HG03432 (cell line): ENCODE measurements around the gene RPL13A.

ENCODE experiments used
- ATAC-seq: cut with Tn5 transposase; IDR thresholded peaks from one replicate; pipeline ENCODE4 v1.9.1; 2021; ENCODE audit warnings: mild to moderate bottlenecking, moderate library complexity; ENCODE audit not compliant: unreplicated experiment

RPL13A gene

DNA sequence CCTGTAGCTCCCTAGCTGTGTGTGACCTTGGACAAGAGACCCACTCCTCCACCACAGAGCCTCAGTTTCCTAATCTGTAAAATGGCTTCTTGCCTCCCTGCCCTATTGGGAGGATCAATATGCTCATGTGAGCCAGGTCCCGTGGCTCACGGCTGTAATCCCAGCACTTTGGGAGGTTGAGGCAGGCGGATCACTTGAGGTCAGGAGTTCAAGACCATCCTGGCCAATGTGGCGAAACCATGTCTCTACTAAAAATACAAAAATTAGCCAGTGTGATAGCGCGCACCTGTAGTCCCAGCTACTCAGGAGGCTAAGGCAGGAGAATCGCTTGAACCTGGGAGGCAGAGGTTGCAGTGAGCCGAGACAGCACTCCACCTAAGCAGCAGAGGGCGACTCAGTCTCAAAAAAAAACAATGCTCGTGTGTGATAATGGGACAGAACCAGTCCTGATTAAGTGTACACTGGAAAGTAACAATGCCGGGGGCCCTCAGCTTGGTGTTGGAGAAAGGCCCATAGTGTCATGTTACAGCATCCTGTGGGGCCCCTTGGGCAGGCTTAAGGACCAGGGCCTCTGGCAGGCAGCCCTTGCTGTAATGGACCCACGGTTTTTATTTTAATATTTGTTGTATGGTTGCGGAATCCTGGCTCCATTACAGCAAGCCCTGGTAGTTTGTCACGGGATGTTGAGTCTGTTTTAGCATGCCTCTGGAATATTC, 15.6 kb downstream of the RPL13A start:
- no peak for ATAC-seq

DNA sequence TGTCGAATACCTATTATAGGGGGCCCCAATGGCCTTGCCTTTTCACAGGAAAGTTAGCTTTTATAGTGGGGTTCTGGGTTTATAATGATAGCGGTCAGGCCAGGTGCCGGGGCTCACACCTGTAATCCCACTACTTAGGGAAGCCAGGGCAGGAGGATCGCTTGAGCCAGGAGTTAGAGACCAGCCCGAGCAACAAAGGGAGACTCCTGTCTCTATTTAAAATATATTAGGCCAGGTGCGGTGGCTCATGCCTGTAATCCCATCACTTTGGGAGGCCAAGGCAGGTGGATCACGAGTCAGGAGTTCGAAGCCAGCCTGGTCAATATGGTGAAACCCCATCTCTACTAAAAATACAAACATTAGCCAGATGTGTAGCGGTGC, 16.2 kb downstream of the RPL13A start:
- no peak for ATAC-seq

DNA sequence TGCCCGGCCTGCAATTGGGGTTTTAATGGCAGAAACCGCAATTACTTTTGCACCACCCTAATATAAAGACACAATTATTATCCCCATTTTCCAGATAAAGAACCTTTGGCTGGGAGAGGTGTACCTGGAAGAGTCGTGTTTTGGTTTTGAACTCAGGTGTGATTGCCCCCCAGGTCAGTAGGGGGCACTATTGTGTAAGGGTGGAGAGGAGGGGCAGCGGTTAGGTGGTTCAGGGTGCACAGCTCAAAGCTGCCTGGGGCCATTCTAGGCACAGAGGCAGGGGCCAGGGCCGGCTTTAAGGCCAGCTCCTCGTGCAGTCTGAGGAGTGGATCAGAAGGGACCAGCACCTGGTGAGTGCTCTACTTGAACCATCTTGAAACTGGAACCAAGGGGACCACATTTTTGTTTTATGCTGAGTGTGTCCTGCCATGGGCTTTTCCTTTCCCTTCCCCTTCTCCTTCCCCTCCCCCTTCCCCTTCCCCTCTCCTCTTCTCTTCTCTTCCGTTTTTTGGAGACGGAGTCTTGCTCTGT, 19.2 kb downstream of the RPL13A start:
- no peak for ATAC-seq

DNA sequence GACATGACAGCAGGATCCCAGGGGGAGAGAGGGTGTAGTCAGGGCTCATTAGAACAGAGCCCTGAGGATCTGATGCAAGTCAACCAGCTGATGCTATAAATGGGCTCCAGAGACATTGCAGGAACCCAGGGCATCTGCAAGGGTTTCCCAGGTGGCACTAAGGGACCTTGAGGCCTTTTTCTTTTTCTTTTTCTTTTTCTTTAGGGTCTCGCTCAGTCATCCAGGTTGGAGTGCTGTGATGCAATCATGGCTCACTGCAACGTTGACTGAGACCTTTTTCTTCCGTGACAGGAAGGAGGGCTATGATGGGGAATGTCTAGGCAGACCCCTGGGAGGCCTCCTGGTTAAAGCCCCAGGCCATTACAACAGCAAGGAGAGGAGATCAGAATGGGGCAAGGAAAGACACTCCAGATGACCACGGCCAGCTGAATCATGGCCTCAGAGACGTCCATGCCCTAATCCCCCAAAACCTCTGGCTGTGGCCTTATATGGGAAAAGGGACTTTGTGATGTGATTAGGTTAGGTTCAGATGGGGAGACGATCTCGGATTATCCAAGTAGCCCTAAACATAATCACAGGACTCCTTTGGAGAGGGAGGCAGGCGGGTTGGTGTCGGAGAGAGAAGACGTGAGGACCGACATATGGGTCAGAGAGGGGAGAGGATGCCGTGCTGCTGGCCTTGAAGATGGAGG, 20.5 kb downstream of the RPL13A start:
- no peak for ATAC-seq

DNA sequence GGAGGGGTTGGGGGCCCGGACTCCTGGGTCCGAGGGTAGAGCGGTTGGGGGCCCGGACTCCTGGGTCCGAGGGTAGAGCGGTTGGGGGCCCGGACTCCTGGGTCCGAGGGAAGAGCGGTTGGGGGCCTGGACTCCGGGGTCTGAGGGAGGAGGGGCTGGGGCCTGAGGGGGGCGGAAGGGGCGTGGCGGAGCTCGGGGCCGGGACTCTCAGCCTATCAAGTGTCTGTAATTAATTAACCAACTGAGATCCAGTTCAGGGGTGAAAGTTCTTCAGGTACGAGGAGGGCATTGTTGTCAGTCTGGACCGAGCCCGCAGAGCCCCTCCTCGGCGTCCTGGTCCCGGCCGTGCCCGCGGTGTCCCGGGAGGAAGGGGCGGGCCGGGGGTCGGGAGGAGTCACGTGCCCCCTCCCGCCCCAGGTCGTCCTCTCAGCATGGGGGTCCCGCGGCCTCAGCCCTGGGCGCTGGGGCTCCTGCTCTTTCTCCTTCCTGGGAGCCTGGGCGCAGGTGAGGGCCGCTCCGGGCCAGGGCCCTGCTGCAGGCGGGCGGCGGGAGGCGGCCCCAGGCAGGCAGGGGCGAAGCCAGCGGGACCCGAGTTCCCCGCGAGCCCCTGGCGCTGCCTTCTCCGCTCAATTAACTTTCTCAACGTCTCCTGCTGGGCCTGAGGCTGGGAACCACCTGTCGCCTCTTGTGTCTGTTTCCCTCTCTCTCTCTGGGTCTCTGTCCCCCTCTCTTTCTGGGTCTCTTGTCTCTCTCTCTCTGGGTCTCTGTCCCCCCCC, 25.8 kb downstream of the RPL13A start:
- ATAC-seq, result no peak

DNA sequence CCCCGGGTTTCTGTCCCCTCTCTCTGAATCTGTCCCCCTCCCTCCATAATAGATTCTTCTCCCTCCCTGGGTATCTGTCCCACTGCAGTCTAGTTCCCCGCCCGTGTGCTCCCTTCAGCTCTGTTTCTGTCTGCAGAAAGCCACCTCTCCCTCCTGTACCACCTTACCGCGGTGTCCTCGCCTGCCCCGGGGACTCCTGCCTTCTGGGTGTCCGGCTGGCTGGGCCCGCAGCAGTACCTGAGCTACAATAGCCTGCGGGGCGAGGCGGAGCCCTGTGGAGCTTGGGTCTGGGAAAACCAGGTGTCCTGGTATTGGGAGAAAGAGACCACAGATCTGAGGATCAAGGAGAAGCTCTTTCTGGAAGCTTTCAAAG, 26.3 kb downstream of the RPL13A start:
- ATAC-seq, result no peak

DNA sequence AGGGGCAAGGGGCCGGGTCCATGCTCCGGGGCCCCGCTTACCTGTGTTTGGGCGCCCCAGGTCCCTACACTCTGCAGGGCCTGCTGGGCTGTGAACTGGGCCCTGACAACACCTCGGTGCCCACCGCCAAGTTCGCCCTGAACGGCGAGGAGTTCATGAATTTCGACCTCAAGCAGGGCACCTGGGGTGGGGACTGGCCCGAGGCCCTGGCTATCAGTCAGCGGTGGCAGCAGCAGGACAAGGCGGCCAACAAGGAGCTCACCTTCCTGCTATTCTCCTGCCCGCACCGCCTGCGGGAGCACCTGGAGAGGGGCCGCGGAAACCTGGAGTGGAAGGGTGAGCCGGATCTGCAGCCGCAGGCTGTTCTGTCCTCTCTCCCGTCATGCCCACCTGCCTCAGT, 26.7 kb downstream of the RPL13A start:
- ATAC-seq, result no peak

DNA sequence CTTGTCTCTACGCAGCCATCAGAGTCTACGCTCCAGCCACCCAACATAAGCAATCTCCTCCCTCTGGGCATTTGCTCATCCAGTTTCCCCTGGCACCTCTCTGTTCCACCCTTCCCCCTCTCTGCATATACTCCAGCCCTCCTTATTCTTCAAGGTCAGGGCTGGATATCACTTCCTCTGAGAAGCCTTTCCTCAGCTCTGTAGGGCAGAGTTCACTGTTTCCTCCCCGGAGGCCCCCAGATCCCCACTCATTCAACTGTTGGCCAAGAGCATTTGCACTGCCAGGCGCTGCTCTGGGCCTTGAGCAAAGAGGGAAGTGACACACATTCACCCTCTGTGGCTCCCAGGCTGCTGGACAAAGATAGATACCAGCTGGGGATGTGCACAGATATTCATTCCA, 28.4 kb downstream of the RPL13A start:
- no peak for ATAC-seq

DNA sequence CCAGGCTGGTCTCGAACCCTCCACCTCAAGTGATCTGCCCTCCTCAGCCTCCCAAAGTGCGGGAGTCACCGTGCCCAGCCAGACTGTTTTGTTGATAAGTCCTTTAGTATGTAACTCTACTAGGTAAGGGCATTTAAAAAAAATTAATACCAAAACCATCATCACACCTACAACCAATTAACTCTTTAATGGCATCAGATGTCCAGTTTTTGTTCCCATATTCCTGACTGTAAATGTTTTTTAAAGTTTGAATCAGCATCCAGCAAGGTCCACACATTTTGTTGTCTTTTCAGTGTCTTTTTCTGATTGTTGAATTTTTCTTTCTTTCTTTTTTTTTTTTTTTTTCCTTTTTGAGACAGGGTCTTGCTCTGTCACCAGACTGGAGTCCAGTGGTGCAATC, 30.6 kb downstream of the RPL13A start:
- no peak for ATAC-seq

DNA sequence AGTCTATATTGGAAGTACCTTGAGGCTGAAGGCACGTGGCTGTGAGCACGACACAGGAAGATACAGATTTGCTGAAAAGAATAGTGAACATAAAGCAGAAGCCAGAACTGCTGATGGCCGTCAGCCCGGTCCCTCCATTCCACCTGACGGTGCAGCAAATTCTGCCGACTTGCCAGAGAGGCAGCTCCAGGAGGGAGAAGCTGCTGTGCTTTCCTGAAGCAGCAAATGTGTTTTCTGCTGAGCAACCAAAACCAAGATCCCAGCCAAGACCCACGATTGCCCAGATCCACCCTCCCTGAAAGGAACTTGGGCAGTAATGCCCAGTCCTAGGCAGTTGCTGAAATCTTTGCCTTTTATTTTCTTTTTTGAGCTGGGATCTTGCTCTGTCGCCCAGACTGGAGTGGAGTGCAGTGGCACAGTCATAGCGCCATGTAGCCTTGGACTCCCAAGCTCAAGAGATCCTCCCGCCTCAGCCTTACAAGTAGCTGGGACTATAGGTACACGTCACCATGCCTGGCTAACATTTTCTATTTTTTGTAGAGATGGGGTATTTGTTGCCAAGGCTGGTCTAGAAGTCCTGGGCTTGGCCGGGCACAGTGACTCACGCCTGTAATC, 33.4 kb downstream of the RPL13A start:
- no peak for ATAC-seq

DNA sequence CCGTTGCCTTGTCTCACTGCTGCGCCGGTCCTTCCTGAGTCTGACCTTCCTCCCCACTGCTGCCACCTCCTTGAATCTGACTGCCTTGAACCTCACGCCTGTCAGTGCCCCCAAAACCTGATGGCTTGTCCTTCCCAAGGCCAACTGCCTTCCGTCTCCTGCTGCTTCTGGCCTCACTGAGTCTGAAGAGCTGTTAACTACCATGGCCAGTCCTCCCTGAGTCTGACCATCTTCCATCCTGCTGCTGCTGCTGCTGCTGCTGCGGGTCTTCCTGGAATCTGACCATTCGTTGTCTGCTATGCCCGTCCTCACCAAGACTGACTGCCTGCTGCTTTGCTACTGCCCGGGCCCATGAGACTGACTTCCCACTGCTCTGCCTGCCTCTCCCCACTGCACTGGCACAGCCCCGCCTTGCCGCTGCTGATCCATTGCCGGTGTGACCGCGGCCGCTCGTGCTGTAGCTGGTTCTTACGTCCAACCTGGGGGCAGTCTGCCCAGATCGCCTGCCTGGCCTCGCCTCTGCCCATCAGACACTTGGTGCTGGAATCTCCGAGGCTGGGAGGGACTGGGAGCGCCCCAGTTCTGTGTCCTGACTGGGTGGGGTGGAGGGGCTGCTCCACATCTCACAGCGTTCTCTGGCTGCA, 37.5 kb downstream of the RPL13A start:
- ATAC-seq, result no peak

DNA sequence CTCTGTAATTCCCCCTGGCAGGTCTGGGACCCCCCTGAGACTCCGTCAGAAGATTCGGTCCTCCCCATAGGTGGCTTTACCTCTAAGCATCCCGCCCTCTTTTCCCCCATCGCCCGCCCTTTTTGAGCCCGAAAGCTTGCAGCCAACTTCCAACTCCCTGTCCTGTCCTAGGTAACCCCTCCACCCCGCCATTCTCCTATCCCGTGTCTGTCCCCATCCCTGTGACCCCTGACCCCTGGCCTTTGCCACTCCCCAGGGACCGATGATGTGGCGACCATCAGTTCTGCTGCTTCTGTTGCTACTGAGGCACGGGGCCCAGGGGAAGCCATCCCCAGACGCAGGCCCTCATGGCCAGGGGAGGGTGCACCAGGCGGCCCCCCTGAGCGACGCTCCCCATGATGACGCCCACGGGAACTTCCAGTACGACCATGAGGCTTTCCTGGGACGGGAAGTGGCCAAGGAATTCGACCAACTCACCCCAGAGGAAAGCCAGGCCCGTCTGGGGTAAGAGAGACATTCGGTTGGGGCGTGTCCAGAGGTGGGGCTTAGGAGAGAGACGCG, 40.9 kb downstream of the RPL13A start:
- no peak for ATAC-seq

DNA sequence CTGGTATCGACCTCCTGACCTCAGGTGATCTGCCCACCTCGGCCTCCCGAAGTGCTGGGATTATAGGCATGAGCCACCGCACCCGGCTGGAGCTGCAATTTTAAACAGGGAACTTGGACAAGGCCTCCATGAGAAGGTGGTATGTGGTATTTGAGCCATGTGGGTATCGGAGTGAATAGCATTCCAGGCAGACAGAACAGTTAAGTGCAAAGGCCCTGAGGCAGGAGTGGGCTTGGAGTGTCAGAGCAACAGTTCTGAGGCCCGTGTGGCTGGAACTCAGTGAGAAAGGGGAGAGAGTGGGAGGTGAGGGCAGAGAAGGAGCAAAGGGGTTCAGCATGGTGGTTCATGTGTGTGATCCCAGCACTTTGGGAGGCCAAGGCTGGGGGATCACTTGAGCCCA, 43.3 kb downstream of the RPL13A start:
- ATAC-seq, result no peak

DNA sequence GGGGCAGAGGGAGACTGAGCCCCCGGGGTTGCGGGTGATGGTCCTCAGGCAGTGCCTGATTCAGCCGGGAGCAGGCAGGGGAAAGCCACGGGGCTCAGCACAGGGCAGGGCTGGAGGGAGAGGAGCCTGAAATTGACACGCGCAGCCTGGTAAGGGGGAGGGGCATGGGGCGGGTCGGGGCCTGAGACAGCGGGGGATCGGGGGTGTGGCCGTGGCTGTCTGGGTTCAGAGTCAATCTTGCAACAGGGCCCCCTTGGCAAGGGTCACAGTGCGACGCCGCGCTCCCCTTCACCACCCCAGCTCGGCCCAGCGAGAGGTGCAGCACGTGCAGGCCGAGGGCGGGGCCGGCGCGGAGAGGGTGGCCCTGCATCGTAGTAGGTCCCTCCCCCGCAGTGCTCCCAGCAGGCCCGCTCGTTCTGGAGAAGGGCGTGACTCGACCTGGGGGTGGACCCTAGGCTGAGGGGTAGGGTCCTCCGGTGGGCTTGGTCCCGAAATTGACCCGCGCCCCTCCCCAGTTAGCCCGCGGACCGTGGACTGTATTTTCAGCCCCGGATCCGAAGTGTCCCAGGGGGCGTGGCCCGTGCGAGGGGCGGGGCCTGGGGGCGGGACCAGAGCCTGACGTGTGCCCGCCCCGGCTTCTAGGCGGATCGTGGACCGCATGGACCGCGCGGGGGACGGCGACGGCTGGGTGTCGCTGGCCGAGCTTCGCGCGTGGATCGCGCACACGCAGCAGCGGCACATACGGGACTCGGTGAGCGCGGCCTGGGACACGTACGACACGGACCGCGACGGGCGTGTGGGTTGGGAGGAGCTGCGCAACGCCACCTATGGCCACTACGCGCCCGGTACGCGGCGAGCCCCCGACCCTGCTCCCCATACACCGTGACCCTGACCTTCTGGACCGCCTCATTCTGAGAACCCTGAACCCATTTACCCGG, 46.4 kb downstream of the RPL13A start:
- peak; percentile 76 for ATAC-seq

DNA sequence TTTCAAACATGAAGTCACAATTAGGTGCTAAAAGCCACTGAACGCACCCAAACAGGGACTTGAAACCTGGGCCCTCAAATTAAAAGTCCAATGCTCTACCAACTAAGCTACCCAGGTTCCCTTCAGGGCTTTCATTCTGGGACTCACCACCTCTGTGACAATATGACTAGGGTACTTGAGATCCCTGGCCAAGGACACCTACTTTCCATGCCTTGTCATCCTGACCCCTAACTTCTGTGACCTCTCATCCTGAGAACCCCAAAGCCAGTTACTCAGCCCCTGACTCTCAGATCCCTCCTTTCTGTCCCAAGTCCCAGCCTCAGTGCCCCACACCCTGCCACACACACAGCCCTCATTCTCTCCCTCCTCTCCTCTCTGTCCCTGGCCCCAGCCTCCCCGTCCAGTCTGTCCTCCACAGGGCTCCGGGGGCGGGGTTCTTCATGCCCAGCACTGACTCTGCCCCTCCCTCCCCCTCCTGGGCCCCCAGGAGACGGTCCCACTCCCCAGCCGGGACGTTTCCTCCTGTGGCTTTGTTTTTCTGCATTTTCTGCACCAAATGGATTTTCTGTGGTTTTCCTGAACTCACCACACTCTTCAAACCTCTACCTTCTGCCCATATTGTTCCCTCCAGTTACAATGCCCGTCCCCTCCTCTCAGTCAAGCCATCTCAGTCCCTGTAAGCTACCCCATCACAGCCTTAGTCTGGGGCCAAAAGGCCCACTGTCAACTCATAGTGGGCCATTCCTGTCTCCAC, 47.4 kb downstream of the RPL13A start:
- ATAC-seq, result no peak

DNA sequence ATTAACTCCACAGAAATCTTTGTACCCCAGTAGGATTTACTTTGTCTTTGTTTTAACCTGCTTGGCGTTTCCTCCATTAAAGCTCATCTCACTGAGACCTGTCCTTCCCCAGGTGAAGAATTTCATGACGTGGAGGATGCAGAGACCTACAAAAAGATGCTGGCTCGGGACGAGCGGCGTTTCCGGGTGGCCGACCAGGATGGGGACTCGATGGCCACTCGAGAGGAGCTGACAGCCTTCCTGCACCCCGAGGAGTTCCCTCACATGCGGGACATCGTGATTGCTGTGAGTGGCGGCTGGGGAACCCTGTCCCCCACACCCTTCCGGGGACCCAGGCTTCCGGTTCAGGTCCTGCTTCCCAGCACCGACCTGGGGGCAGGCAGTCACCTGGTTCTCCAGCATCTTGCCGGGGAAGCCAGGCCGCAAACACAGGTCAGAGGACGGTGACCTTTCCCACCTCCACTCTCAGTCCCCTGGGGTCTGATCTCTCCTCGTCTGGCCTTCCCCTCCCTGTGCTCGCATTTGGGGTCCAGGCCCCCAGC, 49.6 kb downstream of the RPL13A start:
- ATAC-seq, result no peak

DNA sequence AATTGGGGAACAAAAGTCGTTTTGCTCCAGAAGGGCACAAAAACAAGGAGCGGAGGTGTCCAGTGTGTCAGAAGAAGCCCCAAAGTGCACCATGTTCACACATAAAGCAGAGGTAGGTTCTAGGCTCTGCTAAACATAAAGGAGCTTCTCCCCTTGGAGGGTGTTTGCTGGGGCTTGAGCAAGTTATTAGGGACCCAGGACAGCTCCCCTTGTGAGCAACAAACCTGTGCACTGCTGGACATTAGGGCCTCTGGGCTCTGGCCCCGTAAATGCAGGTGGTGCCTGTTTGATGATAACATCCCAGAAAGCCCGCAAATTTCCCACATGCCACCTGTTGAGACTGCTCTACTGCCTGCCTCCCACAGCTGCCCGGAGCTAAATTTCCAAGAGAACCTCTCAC, 51.2 kb downstream of the RPL13A start:
- no peak for ATAC-seq

DNA sequence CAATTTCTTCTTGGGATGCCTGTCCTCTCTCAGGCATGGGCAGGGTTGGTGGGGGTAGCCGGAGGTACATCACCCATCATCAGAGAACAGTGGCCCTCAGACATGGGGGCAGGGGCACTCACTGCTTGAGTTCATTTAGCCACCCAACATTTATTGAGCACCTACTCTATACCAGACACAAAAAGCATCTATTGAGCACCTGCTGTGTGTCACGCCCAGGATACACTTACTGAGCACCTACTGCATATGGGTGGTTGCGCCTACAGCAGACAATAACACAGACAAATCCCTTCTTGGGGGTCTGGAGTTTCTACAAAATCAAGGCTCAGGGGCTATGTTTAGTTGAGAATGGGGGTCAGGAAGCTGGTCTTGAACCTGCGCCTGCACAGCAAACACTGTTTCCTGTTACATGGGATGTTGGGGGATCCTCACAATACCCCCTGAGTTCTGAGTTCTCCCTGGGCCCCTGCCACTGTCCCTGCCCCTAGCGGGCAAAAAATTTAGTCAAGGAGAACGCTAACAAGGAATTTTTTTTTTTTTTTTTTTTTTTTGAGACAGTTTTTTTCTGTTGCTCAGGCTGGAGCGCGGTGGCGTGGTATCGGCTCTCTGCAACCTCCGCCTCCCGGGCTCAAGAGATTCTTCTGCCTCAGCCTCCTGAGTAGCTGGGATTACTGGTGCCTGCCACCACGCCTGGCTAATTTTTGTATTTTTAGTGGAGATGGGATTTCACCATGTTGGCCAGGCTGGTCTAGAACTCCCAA, 52.0 kb downstream of the RPL13A start:
- ATAC-seq, result no peak
